ENCODE measurements around the gene NFIC.
"Not testable (repeated sequence)": the region's sequence is repeated elsewhere in the genome, so short reads cannot be mapped to it uniquely, and the experiment has no call there.

The NFIC gene

GRCh38 chr19:3365836-3366752 lies at the start of gene NFIC:
Gene NFIC (plus strand): TSS chr19:3366583. CDS start chr19:3366637, 54 bp downstream.
- peak; percentile 31 to 35 for DNase-seq

- DNase-seq = no peak
Measured at GRCh38 chr19:3316659-3317207, 49.6 kb upstream of the NFIC start.

DNA sequence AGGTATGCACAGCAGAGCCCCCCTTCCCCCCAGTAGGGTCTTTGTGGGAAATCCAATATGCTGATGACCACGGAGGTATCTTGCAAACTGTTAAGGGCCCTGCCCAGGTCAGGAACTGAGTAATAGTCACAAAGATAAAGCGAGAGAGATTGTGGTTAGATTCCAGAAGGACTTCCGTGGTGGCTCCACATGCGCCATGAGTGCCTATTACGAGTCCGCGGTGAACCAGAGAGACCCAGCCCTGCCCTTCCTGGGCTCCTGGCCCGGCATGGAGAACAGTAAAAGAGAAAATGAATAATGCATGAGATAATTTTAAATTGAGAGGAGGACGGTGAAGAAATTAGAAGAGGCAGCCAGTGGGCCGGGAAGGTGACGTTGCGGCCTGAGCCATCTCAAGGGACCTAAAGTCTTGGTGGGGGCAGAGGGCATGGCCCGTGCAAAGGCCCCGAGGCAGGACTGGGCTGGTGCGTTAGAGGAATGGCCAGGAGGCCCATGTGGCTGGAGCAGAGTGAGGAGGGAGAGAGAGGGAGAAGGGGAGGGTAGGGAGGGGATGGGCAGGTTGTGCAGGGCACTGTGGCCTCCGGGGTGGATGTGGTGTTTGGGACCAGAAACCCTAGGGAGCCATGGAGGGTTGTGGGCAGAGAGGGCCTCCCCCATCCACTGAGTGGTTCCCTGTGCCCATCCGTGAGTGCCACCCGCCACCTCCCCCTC lies 46.6 kb upstream of the NFIC start:
- DNase-seq = no peak

DNA sequence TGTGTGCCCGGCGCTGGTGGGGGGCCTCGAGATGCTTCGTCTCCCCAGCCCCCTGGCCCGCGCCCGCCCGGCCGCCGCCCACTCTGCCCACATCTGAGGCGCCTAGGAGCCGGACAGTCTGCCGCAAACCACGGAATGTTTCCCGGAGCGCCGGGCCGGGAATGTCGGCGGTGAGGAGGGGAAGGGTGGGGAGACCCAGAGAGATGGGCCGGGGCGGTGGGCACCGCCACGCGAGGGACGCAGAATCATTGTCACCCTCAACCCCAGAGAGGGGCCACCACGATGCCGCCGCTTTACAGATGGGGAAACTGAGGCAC lies 46.1 kb upstream of the NFIC start:
- DNase-seq = no peak

- no peak for DNase-seq
Measured at GRCh38 chr19:3320853-3321252, 45.5 kb upstream of the NFIC start.

DNA sequence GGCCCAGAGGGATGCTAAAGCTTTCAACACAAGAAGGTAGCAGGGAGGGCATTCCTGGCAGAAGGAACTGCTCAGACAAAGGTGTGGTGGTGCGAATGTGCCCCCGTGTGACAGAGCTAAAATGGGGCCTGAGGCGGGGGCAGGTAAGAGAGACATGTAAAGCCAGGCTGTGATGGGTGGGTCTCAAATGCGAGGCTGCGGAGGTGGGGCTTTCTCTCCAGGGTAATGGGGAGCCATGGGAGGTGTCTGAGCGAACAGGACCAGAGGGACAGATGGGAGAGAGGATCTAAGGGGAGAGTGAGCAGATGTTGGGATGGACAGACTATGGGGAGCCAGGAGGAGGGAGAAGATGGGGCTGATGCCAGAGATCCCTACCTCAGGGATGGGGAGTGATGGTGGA lies 44.7 kb upstream of the NFIC start:
- no peak for DNase-seq

DNA sequence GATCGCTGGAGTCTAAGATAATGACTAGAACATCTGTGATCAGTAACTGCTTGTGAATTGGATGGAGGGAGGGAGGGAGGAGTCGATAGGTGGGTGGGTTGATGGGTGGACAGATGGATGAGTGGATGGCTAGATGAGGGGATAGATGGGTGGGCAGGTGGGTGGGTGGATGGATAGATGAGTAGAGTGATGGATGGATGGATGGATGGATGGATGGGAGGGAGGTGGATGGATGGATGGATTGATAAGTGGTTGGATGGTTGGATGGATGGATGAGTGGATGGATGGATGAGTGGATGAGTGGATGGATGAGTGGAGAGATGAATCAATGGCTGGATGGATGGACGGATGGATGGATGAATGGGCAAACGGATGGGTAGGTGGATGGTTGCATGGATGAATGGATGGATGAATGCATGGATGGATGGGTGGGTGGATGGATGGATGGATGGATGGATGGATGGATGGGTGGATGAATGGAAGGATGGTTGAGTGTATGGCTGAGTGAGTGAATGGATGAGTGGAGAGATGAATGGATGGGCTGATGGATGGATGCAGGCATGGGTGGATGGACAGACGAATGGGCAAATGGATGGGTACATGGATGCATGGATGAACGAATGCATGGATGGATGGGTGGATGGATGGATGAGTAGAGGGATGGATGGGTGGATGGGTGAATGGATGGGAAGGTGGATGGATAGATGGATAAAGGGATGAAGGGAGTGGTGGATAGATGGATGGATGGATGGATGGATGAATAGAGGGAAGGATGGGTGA lies 44.0 kb upstream of the NFIC start:
- no peak for DNase-seq

DNA sequence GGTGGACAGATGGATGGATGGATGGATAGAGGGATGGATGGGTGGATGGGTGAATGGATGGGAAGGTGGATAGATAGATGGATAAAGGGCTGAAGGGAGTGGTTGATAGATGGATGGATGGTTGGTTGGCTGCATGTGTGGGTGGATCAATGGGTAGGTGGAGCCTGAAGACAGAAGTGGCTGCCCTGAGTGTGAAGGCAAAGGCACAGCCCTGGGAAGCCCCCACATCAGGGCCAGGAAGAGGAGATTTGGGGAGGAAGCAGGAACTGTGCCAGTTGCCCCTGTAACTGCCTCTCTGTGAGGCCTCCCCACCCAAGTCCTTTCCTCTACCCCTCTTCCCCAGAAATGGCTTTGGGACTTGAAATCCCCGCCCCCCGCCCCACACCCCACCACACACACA lies 43.4 kb upstream of the NFIC start:
- no peak for DNase-seq

DNA sequence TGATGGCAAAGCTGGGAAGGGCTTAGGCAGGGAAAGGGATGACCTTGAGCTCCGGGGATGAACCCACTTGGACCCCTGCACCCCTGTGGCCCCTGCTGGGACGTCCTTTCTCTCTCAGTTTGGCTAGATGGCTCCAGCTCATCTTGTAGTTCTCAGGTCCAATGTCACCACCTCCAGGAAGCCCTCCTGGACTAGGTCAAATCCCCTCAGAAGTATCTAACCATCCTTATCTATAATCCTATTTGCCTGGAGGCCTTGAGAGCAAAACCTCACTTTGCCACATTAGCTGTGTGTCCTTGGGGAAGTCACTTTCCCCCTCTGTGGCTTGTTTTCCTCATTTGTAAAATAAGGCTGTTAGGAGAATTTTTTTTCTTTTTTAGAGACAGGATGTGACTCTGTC lies 42.7 kb upstream of the NFIC start:
- no peak for DNase-seq

GRCh38 chr19:3324405-3324856 lies 42.0 kb upstream of the NFIC start:
- DNase-seq = peak; percentile 88 to 89

DNA sequence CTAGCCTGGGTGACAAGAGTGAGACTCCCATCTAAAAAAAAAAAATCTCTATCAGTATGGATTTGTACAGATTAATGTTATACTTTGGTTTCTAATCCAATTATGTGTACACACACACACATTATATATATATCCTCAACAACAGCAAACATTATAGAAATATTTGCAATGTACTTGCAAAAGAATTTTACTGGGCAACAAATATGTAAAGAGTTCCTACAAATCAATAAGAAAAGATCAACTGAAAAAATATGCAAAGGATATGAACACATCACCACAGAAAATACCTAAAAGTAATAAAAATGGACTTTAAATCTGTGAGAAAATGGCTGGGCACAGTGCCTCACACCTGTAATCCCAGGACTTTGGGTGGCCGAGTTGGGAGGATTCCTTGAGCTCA lies 40.9 kb upstream of the NFIC start:
- DNase-seq = no peak

DNA sequence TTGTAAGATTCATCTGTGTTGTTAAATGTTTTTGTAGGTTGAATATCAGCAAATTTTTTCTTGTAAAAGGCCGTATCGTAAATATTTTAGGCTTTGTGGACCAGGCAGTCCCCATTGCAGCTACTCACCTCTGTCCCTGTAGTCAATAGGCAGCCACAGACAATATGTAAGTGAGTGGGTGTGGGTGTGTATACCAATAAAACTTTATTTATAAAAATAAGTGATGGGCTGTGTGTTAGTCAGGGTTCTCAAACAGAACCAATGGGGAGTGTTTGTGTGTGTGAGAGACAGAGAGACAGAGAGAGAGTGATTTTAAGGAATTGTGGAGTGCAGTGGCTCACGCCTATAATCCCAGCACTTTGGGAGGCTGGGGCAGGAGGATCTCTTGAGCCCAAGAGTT lies 37.6 kb upstream of the NFIC start:
- no peak for DNase-seq

GRCh38 chr19:3330047-3330446 lies 36.3 kb upstream of the NFIC start:
- no peak for DNase-seq

DNA sequence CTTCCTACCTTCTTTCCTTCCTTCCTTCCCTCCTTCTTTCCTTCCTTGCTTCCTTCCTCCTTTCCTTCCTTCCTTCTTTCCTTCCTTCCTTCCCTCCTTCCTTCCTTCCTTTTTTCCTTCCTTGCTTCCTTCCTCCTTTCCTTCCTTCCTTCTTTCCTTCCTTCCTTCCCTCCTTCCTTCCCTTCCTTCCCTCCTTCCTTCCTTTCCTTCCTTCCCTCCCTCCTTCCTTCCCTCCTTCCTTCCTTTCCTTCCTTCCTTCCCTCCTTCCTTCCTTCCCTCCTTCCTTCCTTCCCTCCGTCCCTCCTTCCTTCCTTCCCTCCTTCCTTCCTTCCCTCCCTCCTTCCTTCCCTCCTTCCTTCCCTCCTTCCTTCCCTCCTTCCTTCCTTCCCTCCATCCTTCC lies 34.2 kb upstream of the NFIC start:
- not testable (repeated sequence) for DNase-seq

- DNase-seq = no peak
Measured at GRCh38 chr19:3333020-3333583, 33.3 kb upstream of the NFIC start.

GRCh38 chr19:3333662-3334061 lies 32.7 kb upstream of the NFIC start:
- DNase-seq = no peak

DNA sequence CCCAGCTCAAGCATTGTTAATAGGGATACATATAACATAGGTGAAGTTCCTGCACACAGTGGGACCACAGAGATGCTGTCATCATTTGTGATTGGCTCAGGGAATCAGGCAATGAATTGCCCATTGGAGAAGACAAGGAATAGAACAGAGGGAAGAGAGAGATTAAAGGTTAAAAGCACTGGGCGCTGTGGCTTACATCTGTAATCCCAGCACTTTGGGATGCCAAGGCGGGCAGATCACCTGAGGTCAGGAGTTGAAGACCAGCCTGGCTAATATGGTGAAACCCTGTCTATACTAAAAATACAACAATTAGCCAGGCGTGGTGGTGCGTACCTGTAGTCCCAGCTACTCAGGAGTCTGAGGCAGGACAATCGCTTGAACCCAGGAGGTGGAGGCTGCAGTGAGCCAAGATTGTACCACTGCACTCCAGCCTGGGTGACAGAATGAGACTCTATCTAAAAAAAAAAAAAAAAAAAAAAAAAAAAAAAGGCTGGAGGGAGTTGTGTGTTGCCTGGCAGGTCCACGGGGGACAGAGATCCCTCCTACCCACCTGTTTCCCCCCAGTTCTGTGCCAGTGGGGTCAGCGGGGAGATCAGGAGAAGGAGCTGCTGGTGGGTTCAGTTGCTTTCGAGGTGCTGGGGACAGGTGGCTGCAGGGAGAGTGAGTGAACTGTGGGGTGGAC lies 31.5 kb upstream of the NFIC start:
- not testable (repeated sequence) for DNase-seq

DNA sequence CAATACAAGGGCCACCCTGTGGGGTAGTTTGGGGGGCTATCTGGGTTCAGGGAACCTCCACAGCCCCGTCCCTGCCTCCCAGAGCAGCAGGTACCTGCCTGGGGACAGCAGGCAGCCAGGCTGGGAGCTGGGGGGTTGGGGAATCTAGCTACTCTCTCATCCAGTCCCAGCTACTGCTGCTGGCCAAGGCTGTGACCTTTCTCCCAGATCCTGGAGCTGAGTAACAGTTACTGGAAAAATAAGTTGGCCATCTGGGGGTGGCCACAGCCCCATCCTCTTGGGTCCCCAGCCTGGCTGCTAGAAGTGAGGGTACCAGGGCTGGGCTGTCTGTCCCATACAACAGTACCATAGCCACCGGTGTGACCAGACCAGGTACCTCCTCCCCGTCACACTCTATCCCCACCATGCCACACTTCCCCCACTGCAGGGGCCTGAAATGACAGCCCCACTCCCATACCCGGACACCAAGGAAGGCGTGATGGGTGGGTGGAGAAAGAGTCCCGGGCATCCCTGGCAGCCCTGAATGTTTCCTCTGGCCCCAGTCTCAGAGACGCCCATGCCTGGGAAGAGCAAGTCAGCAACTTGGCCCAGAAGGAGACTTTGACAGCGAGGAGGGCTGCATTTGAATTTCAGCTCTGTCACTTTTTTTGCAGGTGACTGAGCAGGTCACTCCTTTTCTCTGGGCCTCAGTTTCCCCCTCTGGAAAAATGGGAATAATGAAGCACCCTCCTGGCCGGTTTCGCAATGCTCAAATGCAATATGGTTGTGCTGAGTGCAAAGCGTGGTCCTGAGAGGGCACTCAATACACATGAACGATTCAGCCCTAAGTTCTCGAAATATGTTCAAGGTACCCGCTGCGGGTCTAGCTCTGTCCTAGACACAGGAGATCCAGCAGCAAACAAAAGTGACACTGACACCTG lies 30.7 kb upstream of the NFIC start:
- DNase-seq = no peak

- DNase-seq = no peak
Measured at GRCh38 chr19:3336351-3336679, 30.1 kb upstream of the NFIC start.

GRCh38 chr19:3336680-3337523 lies 29.5 kb upstream of the NFIC start:
- DNase-seq = no peak
